ENCODE data around the gene POLR1E. TPM values are rescaled to one million over a fixed set of nuclear protein-coding genes. Genes with fewer than 3 reads are reported as not detected.
"Not testable (repeated sequence)": the region's sequence is repeated elsewhere in the genome, so short reads cannot be mapped to it uniquely, and the experiment has no call there.

Gene POLR1E
- total RNA-seq, 2 donors from 2014 or later, result 28.6 to 38.3 TPM

- not testable (repeated sequence) for H3K27me3 Mint-ChIP-seq; ATAC-seq; H3K4me3 Mint-ChIP-seq; H3K36me3 Mint-ChIP-seq (ENCODE audit: low read depth); DNase-seq; H3K4me1 Mint-ChIP-seq; H3K9me3 ChIP-seq (ENCODE audit: control insufficient read depth, low read length, poor library complexity, severe bottlenecking)
- peak overlapping the region; percentile 88 for H3K27ac Mint-ChIP-seq
These were observed 28.7 kb downstream of the POLR1E start for GRCh38 chr9:37514415-37514814.

GRCh38 chr9:37514999-37515398, 29.3 kb downstream of the POLR1E start:
- H3K4me1 Mint-ChIP-seq, result peaks cover 6% of the 10 kb centered on the region
- ATAC-seq, result no peak
- DNase-seq, result no peak
- H3K27ac Mint-ChIP-seq, result peak overlapping the region; percentile 88
- H3K27me3 Mint-ChIP-seq, result no peaks in the 10 kb centered on the region
- H3K36me3 Mint-ChIP-seq (ENCODE audit: low read depth), result peaks cover 5% of the 10 kb centered on the region
- H3K4me3 Mint-ChIP-seq, result peak overlapping the region; percentile 73
- no peaks in the 10 kb centered on the region for H3K9me3 ChIP-seq (ENCODE audit: control insufficient read depth, low read length, poor library complexity, severe bottlenecking)

- Mint-ChIP-seq H3K27me3 (no peaks in the 10 kb centered on the region), H3K27ac (peak overlapping the region; percentile 88), H3K4me3 (peak overlapping the region; percentile 15), H3K36me3 (ENCODE audit: low read depth) (peaks cover 6% of the 10 kb centered on the region), H3K4me1 (peaks cover 7% of the 10 kb centered on the region)
- ATAC-seq (no peak), DNase-seq (no peak)
- H3K9me3 ChIP-seq (ENCODE audit: control insufficient read depth, low read length, poor library complexity, severe bottlenecking), result no peaks in the 10 kb centered on the region
These were observed 30.0 kb downstream of the POLR1E start for GRCh38 chr9:37515620-37516258.

- peaks cover 8% of the 10 kb centered on the region for H3K36me3 Mint-ChIP-seq (ENCODE audit: low read depth)
- H3K9me3 ChIP-seq (ENCODE audit: control insufficient read depth, low read length, poor library complexity, severe bottlenecking), result no peaks in the 10 kb centered on the region
- DNase-seq, result no peak
- H3K27ac Mint-ChIP-seq, result no peak overlapping the region
- H3K4me3 Mint-ChIP-seq, result no peak overlapping the region
- H3K4me1 Mint-ChIP-seq, result peaks cover 9% of the 10 kb centered on the region
- no peak for ATAC-seq
- H3K27me3 Mint-ChIP-seq, result no peaks in the 10 kb centered on the region
These were observed 32.2 kb downstream of the POLR1E start for GRCh38 chr9:37517923-37518322.

- H3K4me3 Mint-ChIP-seq, result no peak overlapping the region
These were observed 34.9 kb downstream of the POLR1E start for GRCh38 chr9:37520641-37521040.

GRCh38 chr9:37521111-37521510, 35.4 kb downstream of the POLR1E start:
- Mint-ChIP-seq H3K27ac (peak overlapping the region; percentile 88), H3K4me3 (no peak overlapping the region), H3K36me3 (ENCODE audit: low read depth) (peaks cover 9% of the 10 kb centered on the region), H3K4me1 (peaks cover 3% of the 10 kb centered on the region), H3K27me3 (no peaks in the 10 kb centered on the region)
- H3K9me3 ChIP-seq (ENCODE audit: control insufficient read depth, low read length, poor library complexity, severe bottlenecking), result no peaks in the 10 kb centered on the region
- DNase-seq (no peak), ATAC-seq (no peak)

More at GRCh38 chr9:37520641-37521040, 34.9 kb downstream of the POLR1E start:
- peak overlapping the region; percentile 88 for H3K27ac Mint-ChIP-seq
- peaks cover 9% of the 10 kb centered on the region for H3K36me3 Mint-ChIP-seq (ENCODE audit: low read depth)
- no peaks in the 10 kb centered on the region for H3K27me3 Mint-ChIP-seq
- ATAC-seq (no peak), DNase-seq (no peak)
- no peaks in the 10 kb centered on the region for H3K9me3 ChIP-seq (ENCODE audit: control insufficient read depth, low read length, poor library complexity, severe bottlenecking)
- H3K4me1 Mint-ChIP-seq, result peaks cover 3% of the 10 kb centered on the region

GRCh38 chr9:37522971-37523370, 37.2 kb downstream of the POLR1E start:
- H3K4me1 Mint-ChIP-seq, result peaks cover 3% of the 10 kb centered on the region
- H3K36me3 Mint-ChIP-seq (ENCODE audit: low read depth), result peaks cover 12% of the 10 kb centered on the region
- H3K27ac Mint-ChIP-seq, result no peak overlapping the region
- no peaks in the 10 kb centered on the region for H3K27me3 Mint-ChIP-seq
- H3K9me3 ChIP-seq (ENCODE audit: control insufficient read depth, low read length, poor library complexity, severe bottlenecking), result no peaks in the 10 kb centered on the region
- no peak for DNase-seq
- ATAC-seq, result no peak
- no peak overlapping the region for H3K4me3 Mint-ChIP-seq

GRCh38 chr9:37523916-37524315, 38.2 kb downstream of the POLR1E start:
- Mint-ChIP-seq H3K27me3 (no peaks in the 10 kb centered on the region), H3K4me1 (peaks cover 11% of the 10 kb centered on the region), H3K27ac (no peak overlapping the region), H3K36me3 (ENCODE audit: low read depth) (peaks cover 12% of the 10 kb centered on the region), H3K4me3 (peak overlapping the region; percentile 39)
- ATAC-seq (no peak), DNase-seq (no peak)
- no peaks in the 10 kb centered on the region for H3K9me3 ChIP-seq (ENCODE audit: control insufficient read depth, low read length, poor library complexity, severe bottlenecking)

GRCh38 chr9:37528652-37529471, 43.1 kb downstream of the POLR1E start:
- Mint-ChIP-seq H3K4me3 (peak overlapping the region; percentile 88), H3K36me3 (ENCODE audit: low read depth) (peaks cover 6% of the 10 kb centered on the region), H3K27ac (peak overlapping the region; percentile 97), H3K4me1 (peaks cover 21% of the 10 kb centered on the region), H3K27me3 (no peaks in the 10 kb centered on the region)
- ATAC-seq (peak; percentile 75), DNase-seq (peak; percentile 44 to 62 (median 60))
- no peaks in the 10 kb centered on the region for H3K9me3 ChIP-seq (ENCODE audit: control insufficient read depth, low read length, poor library complexity, severe bottlenecking)

GRCh38 chr9:37531699-37532098, 46.0 kb downstream of the POLR1E start:
- no peaks in the 10 kb centered on the region for H3K27me3 Mint-ChIP-seq
- H3K4me3 Mint-ChIP-seq, result peak overlapping the region; percentile 69
- peak; percentile 83 for ATAC-seq
- DNase-seq, result peak in 2 of 3 donors; percentile 42 to 44
- H3K9me3 ChIP-seq (ENCODE audit: control insufficient read depth, low read length, poor library complexity, severe bottlenecking), result no peaks in the 10 kb centered on the region
- H3K4me1 Mint-ChIP-seq, result peaks cover 23% of the 10 kb centered on the region
- H3K36me3 Mint-ChIP-seq (ENCODE audit: low read depth), result peaks cover 3% of the 10 kb centered on the region
- peak overlapping the region; percentile 97 for H3K27ac Mint-ChIP-seq

GRCh38 chr9:37534412-37534811, 48.7 kb downstream of the POLR1E start:
- no peak overlapping the region for H3K27ac Mint-ChIP-seq

GRCh38 chr9:37534901-37535300, 49.2 kb downstream of the POLR1E start:
- H3K27ac Mint-ChIP-seq, result no peak overlapping the region
- DNase-seq, result no peak
- H3K27me3 Mint-ChIP-seq, result no peaks in the 10 kb centered on the region
- H3K4me1 Mint-ChIP-seq, result peaks cover 9% of the 10 kb centered on the region
- no peak for ATAC-seq
- no peaks in the 10 kb centered on the region for H3K36me3 Mint-ChIP-seq (ENCODE audit: low read depth)
- no peak overlapping the region for H3K4me3 Mint-ChIP-seq
- H3K9me3 ChIP-seq (ENCODE audit: control insufficient read depth, low read length, poor library complexity, severe bottlenecking), result no peaks in the 10 kb centered on the region

More at GRCh38 chr9:37534412-37534811, 48.7 kb downstream of the POLR1E start:
- no peaks in the 10 kb centered on the region for H3K9me3 ChIP-seq (ENCODE audit: control insufficient read depth, low read length, poor library complexity, severe bottlenecking)
- no peak for DNase-seq
- no peaks in the 10 kb centered on the region for H3K27me3 Mint-ChIP-seq
- no peak overlapping the region for H3K4me3 Mint-ChIP-seq
- H3K36me3 Mint-ChIP-seq (ENCODE audit: low read depth), result no peaks in the 10 kb centered on the region
- ATAC-seq, result no peak
- H3K4me1 Mint-ChIP-seq, result peaks cover 11% of the 10 kb centered on the region

GRCh38 chr9:37538099-37538498, 52.4 kb downstream of the POLR1E start:
- H3K27me3 Mint-ChIP-seq, result no peaks in the 10 kb centered on the region
- DNase-seq, result no peak
- peaks cover 2% of the 10 kb centered on the region for H3K4me1 Mint-ChIP-seq
- no peak overlapping the region for H3K27ac Mint-ChIP-seq
- H3K9me3 ChIP-seq (ENCODE audit: control insufficient read depth, low read length, poor library complexity, severe bottlenecking), result no peaks in the 10 kb centered on the region
- no peak overlapping the region for H3K4me3 Mint-ChIP-seq
- no peak for ATAC-seq
- no peaks in the 10 kb centered on the region for H3K36me3 Mint-ChIP-seq (ENCODE audit: low read depth)
